DOHH2 (cell line): ENCODE results near the gene CD59.

Source experiments
- H3F3A ChIP-seq: fragments of 200-600 bp; sonication (generic), shearing (Covaris generic); 2 replicates; pipeline ENCODE4 v1.6.0; 2016; ENCODE audit warnings: antibody characterized with exemption, mild to moderate bottlenecking; ENCODE audit not compliant: control insufficient read depth, insufficient read depth
- H3K27ac ChIP-seq: fragments of 200-600 bp; sonication (generic); 2 replicates; pipeline ENCODE4 v1.5.1; 2014; ENCODE audit warnings: low read depth, mild to moderate bottlenecking, low read length, moderate library complexity
- H3K27me3 ChIP-seq: fragments of 200-600 bp; sonication (generic); 2 replicates; pipeline ENCODE4 v1.6.1; 2014; ENCODE audit warnings: mild to moderate bottlenecking, low read length, mixed read lengths; ENCODE audit not compliant: control insufficient read depth
- H3K36me3 ChIP-seq: fragments of 200-600 bp; sonication (generic); 2 replicates; pipeline ENCODE4 v1.6.1; 2014; ENCODE audit warnings: mild to moderate bottlenecking, low read length, moderate library complexity, mixed read lengths; ENCODE audit not compliant: control insufficient read depth
- H3K4me1 ChIP-seq: fragments of 200-600 bp; sonication (generic); 2 replicates; pipeline ENCODE4 v1.6.1; 2014; ENCODE audit warnings: mild to moderate bottlenecking, low read length, mixed read lengths; ENCODE audit not compliant: control insufficient read depth
- H3K4me2 ChIP-seq: fragments of 200-600 bp; sonication (generic); 2 replicates; pipeline ENCODE4 v1.6.0; 2014; ENCODE audit warnings: mild to moderate bottlenecking, low read length, moderate library complexity
- H3K4me3 ChIP-seq: fragments of 200-600 bp; sonication (generic); 2 replicates; pipeline ENCODE4 v1.5.1; 2014; ENCODE audit warnings: mild to moderate bottlenecking, low read length, mixed read lengths
- H3K79me2 ChIP-seq: fragments of 200-600 bp; sonication (generic); 2 replicates; pipeline ENCODE4 v1.6.1; 2014; ENCODE audit warnings: mild to moderate bottlenecking, low read length, mixed read lengths; ENCODE audit not compliant: control insufficient read depth
- H3K9me2 ChIP-seq: fragments of 200-600 bp; sonication (generic); replicated peaks from 2 replicates; pipeline ENCODE4 v1.6.1; 2014; ENCODE audit warnings: mild to moderate bottlenecking, low read length, mixed read lengths; ENCODE audit not compliant: control insufficient read depth
- H3K9me3 ChIP-seq: fragments of 200-600 bp; sonication (generic); 2 replicates; pipeline ENCODE4 v1.6.1; 2014; ENCODE audit warnings: antibody characterized with exemption, low read length, mixed read lengths; ENCODE audit not compliant: control insufficient read depth, insufficient read depth
- H4K20me1 ChIP-seq: fragments of 200-600 bp; sonication (generic); 2 replicates; pipeline ENCODE4 v1.6.0; 2014; ENCODE audit warnings: low read depth, mild to moderate bottlenecking, antibody characterized with exemption, low read length, moderate library complexity; ENCODE audit not compliant: control insufficient read depth, insufficient read depth
- CTCF ChIP-seq: fragments of 200-600 bp; sonication (generic); IDR thresholded peaks from one replicate; pipeline ENCODE4 v1.5.1; 2014; ENCODE audit warnings: antibody characterized with exemption, mild to moderate bottlenecking, low read depth, low read length; ENCODE audit not compliant: poor library complexity, severe bottlenecking
- EZH2phosphoT487 ChIP-seq: fragments of 200-600 bp; sonication (generic); IDR thresholded peaks from 2 replicates; pipeline ENCODE4 v1.6.1; 2017; ENCODE audit warnings: borderline replicate concordance, mild to moderate bottlenecking, antibody characterized with exemption, low read length, moderate library complexity, mixed read lengths

The CD59 gene

GRCh38 chr11:33736148-33736812 is at the start of gene CD59:
Gene CD59, minus strand, starts transcription at chr11:33736423. Its CDS starts 13,978 bp downstream, at chr11:33722445.
- TF ChIP-seq EZH2phosphoT487 (no peak), CTCF (no peak)
- peak within 1 kb of the TSS; percentile 23; the same call in 1 of the 2 replicates for H3K27ac ChIP-seq
- H3K4me3 ChIP-seq: peak within 1 kb of the TSS; percentile 78
- no peaks in the 10 kb centered on the region for H3K36me3 ChIP-seq
- H3K79me2 ChIP-seq: peaks cover 33% of the 10 kb centered on the region
- H3K4me1 ChIP-seq: peaks cover 32% of the 10 kb centered on the region
- no peaks in the 10 kb centered on the region for H3K9me3 ChIP-seq
- no peaks in the 10 kb centered on the region for H3F3A ChIP-seq
- H4K20me1 ChIP-seq: peaks cover 8% of the 10 kb centered on the region; the same call in 1 of the 2 replicates
- H3K9me2 ChIP-seq: no peaks in the 10 kb centered on the region
- peak within 1 kb of the TSS; percentile 59 for H3K4me2 ChIP-seq
- H3K27me3 ChIP-seq: peaks cover 6% of the 10 kb centered on the region; the same call in 1 of the 2 replicates

- no peak overlapping the region for H3K4me3 ChIP-seq
- H3F3A ChIP-seq: no peaks in the 10 kb centered on the region
- H3K4me2 ChIP-seq: no peak overlapping the region
- no peak overlapping the region for H3K27ac ChIP-seq
- H3K4me1 ChIP-seq: no peaks in the 10 kb centered on the region
- no peak for TF ChIP-seq EZH2phosphoT487
- TF ChIP-seq CTCF: no peak
- no peaks in the 10 kb centered on the region for H3K36me3 ChIP-seq
- H3K9me3 ChIP-seq: no peaks in the 10 kb centered on the region
- no peaks in the 10 kb centered on the region for H3K9me2 ChIP-seq
- no peaks in the 10 kb centered on the region for H4K20me1 ChIP-seq
- peaks cover 12% of the 10 kb centered on the region for H3K27me3 ChIP-seq
- H3K79me2 ChIP-seq: no peaks in the 10 kb centered on the region
Measured at GRCh38 chr11:33785609-33786008, 49.4 kb upstream of the CD59 start.

GRCh38 chr11:33779849-33780528 is 43.8 kb upstream of the CD59 start:
- Histone ChIP-seq H3K27ac (no peak overlapping the region), H3K4me1 (peaks cover 19% of the 10 kb centered on the region), H3K36me3 (no peaks in the 10 kb centered on the region), H3K4me3 (no peak overlapping the region), H3K79me2 (no peaks in the 10 kb centered on the region), H3K9me3 (no peaks in the 10 kb centered on the region), H3K4me2 (no peak overlapping the region), H3F3A (peaks cover 4% of the 10 kb centered on the region; the same call in 1 of the 2 replicates), H3K27me3 (peaks cover 42% of the 10 kb centered on the region), H3K9me2 (no peaks in the 10 kb centered on the region), H4K20me1 (no peaks in the 10 kb centered on the region)
- TF ChIP-seq CTCF (no peak), EZH2phosphoT487 (no peak)
